SU-DHL-6 (cell line): ENCODE measurements around the gene TFB1M.

Source experiments
- EZH2phosphoT487 ChIP-seq: fragments of 200-600 bp; sonication (generic), shearing (Covaris generic); conservative IDR thresholded peaks from 2 replicates; pipeline ENCODE4 v1.6.1; 2018; ENCODE audit warnings: mild to moderate bottlenecking, antibody characterized with exemption, low read length, moderate library complexity, mixed read lengths
- TF ChIP-seq, protein P1 (sequence below): fragments of 200-600 bp; sonication (generic); IDR thresholded peaks from one replicate; pipeline ENCODE4 v1.5.1; 2017; ENCODE audit warnings: antibody characterized with exemption, mild to moderate bottlenecking, low read length, moderate library complexity; ENCODE audit not compliant: insufficient read depth, poor library complexity, severe bottlenecking

GRCh38 chr6:155314092-155314772 lies at the start of gene TFB1M:
- TF ChIP-seq, protein P1, sequence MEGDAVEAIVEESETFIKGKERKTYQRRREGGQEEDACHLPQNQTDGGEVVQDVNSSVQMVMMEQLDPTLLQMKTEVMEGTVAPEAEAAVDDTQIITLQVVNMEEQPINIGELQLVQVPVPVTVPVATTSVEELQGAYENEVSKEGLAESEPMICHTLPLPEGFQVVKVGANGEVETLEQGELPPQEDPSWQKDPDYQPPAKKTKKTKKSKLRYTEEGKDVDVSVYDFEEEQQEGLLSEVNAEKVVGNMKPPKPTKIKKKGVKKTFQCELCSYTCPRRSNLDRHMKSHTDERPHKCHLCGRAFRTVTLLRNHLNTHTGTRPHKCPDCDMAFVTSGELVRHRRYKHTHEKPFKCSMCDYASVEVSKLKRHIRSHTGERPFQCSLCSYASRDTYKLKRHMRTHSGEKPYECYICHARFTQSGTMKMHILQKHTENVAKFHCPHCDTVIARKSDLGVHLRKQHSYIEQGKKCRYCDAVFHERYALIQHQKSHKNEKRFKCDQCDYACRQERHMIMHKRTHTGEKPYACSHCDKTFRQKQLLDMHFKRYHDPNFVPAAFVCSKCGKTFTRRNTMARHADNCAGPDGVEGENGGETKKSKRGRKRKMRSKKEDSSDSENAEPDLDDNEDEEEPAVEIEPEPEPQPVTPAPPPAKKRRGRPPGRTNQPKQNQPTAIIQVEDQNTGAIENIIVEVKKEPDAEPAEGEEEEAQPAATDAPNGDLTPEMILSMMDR: no peak
- no peak for TF ChIP-seq EZH2phosphoT487
